GM12892 (cell line): ENCODE results near the gene SOX5.

Experiments
- POLR2AphosphoS5 ChIP-seq: IDR thresholded peaks from 2 replicates; pipeline ENCODE4 v1.6.1; 2011; ENCODE audit warnings: low read depth, low read length, control low read depth
- TAF1 ChIP-seq: IDR thresholded peaks from 2 replicates; pipeline ENCODE4 v1.6.1; 2011; ENCODE audit warnings: low read depth, mild to moderate bottlenecking, control low read depth, low read length, borderline replicate concordance

DNA sequence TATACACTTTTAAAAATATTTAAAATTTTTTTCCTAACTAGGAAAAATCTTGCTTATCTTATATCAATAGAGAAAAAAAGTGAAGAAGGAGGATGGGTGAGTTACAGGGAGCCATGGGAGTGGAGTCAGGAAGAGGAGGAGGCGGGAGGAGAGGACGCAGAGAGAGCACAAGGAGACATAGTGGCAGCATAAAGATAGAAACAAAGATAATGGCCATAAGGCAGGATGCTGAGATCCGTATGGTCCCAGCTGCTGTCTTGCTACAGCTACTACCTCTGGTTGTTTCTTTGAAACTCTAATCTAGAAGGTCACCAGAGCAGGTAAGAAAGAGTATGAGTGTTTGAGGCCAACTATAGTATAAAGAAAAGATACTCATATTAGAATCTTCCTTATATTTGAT, 2.6 kb upstream of the SOX5 start:
- TF ChIP-seq POLR2AphosphoS5 (no peak), TAF1 (no peak)
